Smooth muscle cell (in vitro differentiated cells): Measurements from ENCODE around the gene HIF1A. TPM values are rescaled to one million over a fixed set of nuclear protein-coding genes. Genes with fewer than 3 reads are reported as not detected.

Source experiments
- DNase-seq: peaks from one replicate; lab custom pipeline; 2025; ENCODE audit not compliant: unreplicated experiment; lab: John Stamatoyannopoulos, UW
- H2AFZ ChIP-seq: fragments of 200-600 bp; sonication (generic); 2 replicates; pipeline ENCODE4 v1.6.0; 2016; ENCODE audit warnings: antibody characterized with exemption, low read depth, mild to moderate bottlenecking
- H3F3A ChIP-seq: fragments of 200-600 bp; sonication (generic); 2 replicates; pipeline ENCODE4 v1.6.0; 2017; ENCODE audit warnings: antibody characterized with exemption, low read depth
- H3K27ac ChIP-seq: fragments of 200-600 bp; sonication (generic); 2 replicates; pipeline ENCODE4 v1.5.1; 2016; ENCODE audit warnings: low read depth, mild to moderate bottlenecking
- H3K27me3 ChIP-seq: fragments of 200-600 bp; sonication (generic); 2 replicates; pipeline ENCODE4 v1.6.1; 2016; ENCODE audit warnings: low read depth, mild to moderate bottlenecking
- H3K36me3 ChIP-seq: fragments of 200-600 bp; sonication (generic); 2 replicates; pipeline ENCODE4 v1.5.1; 2016; ENCODE audit warnings: low read depth
- H3K4me1 ChIP-seq: fragments of 200-600 bp; sonication (generic); 2 replicates; pipeline ENCODE4 v1.5.1; 2016; ENCODE audit warnings: low read depth
- H3K4me2 ChIP-seq: fragments of 200-600 bp; sonication (generic); 2 replicates; pipeline ENCODE4 v1.6.0; 2016; ENCODE audit warnings: mild to moderate bottlenecking
- H3K4me3 ChIP-seq: fragments of 200-600 bp; sonication (generic); 2 replicates; pipeline ENCODE4 v1.5.1; 2016; ENCODE audit warnings: mild to moderate bottlenecking
- H3K79me2 ChIP-seq: fragments of 200-600 bp; sonication (generic); 2 replicates; pipeline ENCODE4 v1.6.0; 2016; ENCODE audit warnings: low read depth, mild to moderate bottlenecking
- H3K9ac ChIP-seq: fragments of 200-600 bp; sonication (generic); 2 replicates; pipeline ENCODE4 v1.6.0; 2016; ENCODE audit warnings: low read depth
- H3K9me3 ChIP-seq: fragments of 200-600 bp; sonication (generic); replicated peaks from 2 replicates; pipeline ENCODE4 v1.5.1; 2016; ENCODE audit warnings: low read depth
- H4K20me1 ChIP-seq: fragments of 200-600 bp; sonication (generic); 2 replicates; pipeline ENCODE4 v1.6.0; 2016; ENCODE audit warnings: low read depth
- CTCF ChIP-seq: fragments of 200-600 bp; sonication (generic); IDR thresholded peaks from 2 replicates; pipeline ENCODE4 v1.5.1; 2017; ENCODE audit warnings: borderline replicate concordance, mild to moderate bottlenecking, antibody characterized with exemption; ENCODE audit not compliant: insufficient read depth, poor library complexity, severe bottlenecking
- WGBS: methylation state at CpG from one replicate; pipeline ENCODE4 v1.1.7; 2016; ENCODE audit warnings: low lambda C conversion rate; 5-methylcytosine and 5-hydroxymethylcytosine counted together
- polyA plus RNA-seq: library from polyadenylated mRNA; unstranded; fragments of >200 nt; fragmentation: Nextera tagmentation; extraction: Ambion mirVana; gene quantifications from 2 replicates; pipeline ENCODE4 v1.2.1, GENCODE V29; 2016
- total RNA-seq: library from RNA; depleted of rRNA; stranded (reverse); fragments of >200 nt; gene quantifications from 2 replicates; pipeline ENCODE4 v1.2.3, GENCODE V29; 2014

Gene HIF1A
- total and polyA plus RNA-seq, 2 experiments from 2014 or later, result 140 to 376 TPM

GRCh38 chr14:61659582-61659981 is 35.7 kb upstream of the HIF1A start:
- DNase-seq, result no peak
- no peaks in the 10 kb centered on the region for H3K27me3 ChIP-seq
- H3K9me3 ChIP-seq, result no peaks in the 10 kb centered on the region
- H2AFZ ChIP-seq, result no peak overlapping the region
- H4K20me1 ChIP-seq, result no peaks in the 10 kb centered on the region
- no peak overlapping the region for H3K27ac ChIP-seq
- no peak overlapping the region for H3K4me2 ChIP-seq
- 96% methylated on average over 2 of the region's 2 CpGs for WGBS
- no peaks in the 10 kb centered on the region for H3K36me3 ChIP-seq
- H3K79me2 ChIP-seq, result no peaks in the 10 kb centered on the region
- H3F3A ChIP-seq, result peaks cover 23% of the 10 kb centered on the region
- TF ChIP-seq CTCF, result no peak
- H3K9ac ChIP-seq, result no peak overlapping the region
- no peak overlapping the region for H3K4me3 ChIP-seq
- H3K4me1 ChIP-seq, result peaks cover 18% of the 10 kb centered on the region

- H3K9ac ChIP-seq, result peak overlapping the region; percentile 41
- no peaks in the 10 kb centered on the region for H3K36me3 ChIP-seq
- no peak for TF ChIP-seq CTCF
- no peaks in the 10 kb centered on the region for H4K20me1 ChIP-seq
- peak overlapping the region; percentile 64 for H3K4me2 ChIP-seq
- DNase-seq, result no peak
- no peaks in the 10 kb centered on the region for H3K79me2 ChIP-seq
- peaks cover 23% of the 10 kb centered on the region for H3F3A ChIP-seq
- H3K4me1 ChIP-seq, result peaks cover 18% of the 10 kb centered on the region
- H3K9me3 ChIP-seq, result no peaks in the 10 kb centered on the region
- 52% methylated on average over 6 of the region's 6 CpGs for WGBS
- peak overlapping the region; percentile 91 for H3K27ac ChIP-seq
- H2AFZ ChIP-seq, result peak overlapping the region; percentile 41
- no peaks in the 10 kb centered on the region for H3K27me3 ChIP-seq
- no peak overlapping the region for H3K4me3 ChIP-seq
Measured at GRCh38 chr14:61661471-61662400, 33.6 kb upstream of the HIF1A start.

- DNase-seq, result no peak
- Histone ChIP-seq H3F3A (peaks cover 23% of the 10 kb centered on the region), H3K4me3 (no peak overlapping the region), H3K4me1 (peaks cover 18% of the 10 kb centered on the region), H3K4me2 (peak overlapping the region; percentile 64), H3K9ac (peak overlapping the region; percentile 41), H3K27me3 (no peaks in the 10 kb centered on the region), H2AFZ (no peak overlapping the region), H3K9me3 (no peaks in the 10 kb centered on the region), H3K36me3 (no peaks in the 10 kb centered on the region), H4K20me1 (no peaks in the 10 kb centered on the region), H3K27ac (peak overlapping the region; percentile 91), H3K79me2 (no peaks in the 10 kb centered on the region)
- 80% methylated on average over 13 of the region's 13 CpGs for WGBS
- TF ChIP-seq CTCF, result no peak
Measured at GRCh38 chr14:61662437-61663311, 32.6 kb upstream of the HIF1A start.
